Left renal pelvis (tissue), 4 donors: ENCODE results near the gene RAI2. TPM values are rescaled to one million over a fixed set of nuclear protein-coding genes. Genes with fewer than 3 reads are reported as not detected.

ENCODE experiments used
- DNase-seq, 4 donors: peaks; one replicate each; pipeline ENCODE4 v3.0.0-alpha.2; 2013; ENCODE audit warnings: low read depth in 4 of 4, low spot score in 3 of 4
- polyA plus RNA-seq, 4 donors: library from polyadenylated mRNA; unstranded; fragments of 120-200 nt; gene quantifications; one replicate each; pipeline ENCODE4 v1.2.1, GENCODE V29; 2013; ENCODE audit not compliant: insufficient read length in 4 of 4

RAI2 gene
- 10 to 100 TPM in 3 of 4 donors, 1 to 10 TPM in 1; 8.4 to 17.6 (median 12.1) TPM for polyA plus RNA-seq

GRCh38 chrX:17860811-17861488, at the start of gene RAI2:
Gene RAI2, minus strand, starts transcription at chrX:17861298. Its CDS starts 59,288 bp downstream, at chrX:17802010.
- no peak for DNase-seq

- DNase-seq: no peak
Observed at GRCh38 chrX:17888421-17888820, 27.3 kb upstream of the RAI2 start.

- DNase-seq: no peak
Observed at GRCh38 chrX:17882680-17883079, 21.6 kb upstream of the RAI2 start.

GRCh38 chrX:17878028-17878670, 17.1 kb upstream of the RAI2 start:
- DNase-seq: no peak

GRCh38 chrX:17876135-17876534, 15.0 kb upstream of the RAI2 start:
- DNase-seq: no peak

GRCh38 chrX:17869580-17869979, 8.5 kb upstream of the RAI2 start:
- no peak for DNase-seq

GRCh38 chrX:17861489-17862011, 452 bp upstream of the RAI2 start:
- no peak for DNase-seq

- no peak for DNase-seq
Observed at GRCh38 chrX:17860179-17860780, 818 bp downstream of the RAI2 start.

- no peak for DNase-seq
Observed at GRCh38 chrX:17859609-17860178, 1.4 kb downstream of the RAI2 start.

- no peak for DNase-seq
Observed at GRCh38 chrX:17854531-17854930, 6.6 kb downstream of the RAI2 start.

GRCh38 chrX:17854069-17854468, 7.0 kb downstream of the RAI2 start:
- no peak for DNase-seq

GRCh38 chrX:17851874-17852273, 9.2 kb downstream of the RAI2 start:
- no peak for DNase-seq

GRCh38 chrX:17848545-17849265, 12.4 kb downstream of the RAI2 start:
- DNase-seq: no peak

- DNase-seq: no peak
Observed at GRCh38 chrX:17846045-17846444, 15.1 kb downstream of the RAI2 start.

GRCh38 chrX:17844236-17844635, 16.9 kb downstream of the RAI2 start:
- no peak for DNase-seq

GRCh38 chrX:17842769-17843525, 18.2 kb downstream of the RAI2 start:
- no peak for DNase-seq

- DNase-seq: no peak
Observed at GRCh38 chrX:17839269-17839668, 21.8 kb downstream of the RAI2 start.

GRCh38 chrX:17836830-17837229, 24.3 kb downstream of the RAI2 start:
- DNase-seq: no peak

GRCh38 chrX:17833954-17834353, 27.1 kb downstream of the RAI2 start:
- DNase-seq: no peak

GRCh38 chrX:17831255-17831654, 29.8 kb downstream of the RAI2 start:
- no peak for DNase-seq
